Left ventricle myocardium inferior (tissue), 1 donor: ENCODE measurements around the gene ATP11A. TPM values are rescaled to one million over a fixed set of nuclear protein-coding genes. Genes with fewer than 3 reads are reported as not detected.
A peak's percentile ranks its signal among the peaks of the same experiment; 100 is the strongest.

Experiments used
- DNase-seq: peaks from one replicate; pipeline ENCODE4 v3.0.0-alpha.2; 2020
- H3K27ac ChIP-seq: fragments of 200-600 bp; replicated peaks from 2 replicates; pipeline ENCODE4 v1.8.0; 2021
- H3K27me3 ChIP-seq: fragments of 200-600 bp; 2 replicates; pipeline ENCODE4 v1.8.0; 2021; ENCODE audit warnings: low read depth
- H3K36me3 ChIP-seq: fragments of 200-600 bp; 2 replicates; pipeline ENCODE4 v1.8.0; 2021
- H3K4me1 ChIP-seq: fragments of 200-600 bp; 2 replicates; pipeline ENCODE4 v1.8.0; 2021
- H3K4me3 ChIP-seq: fragments of 200-600 bp; 2 replicates; pipeline ENCODE4 v1.8.0; 2021; ENCODE audit warnings: mild to moderate bottlenecking, moderate library complexity
- H3K9me3 ChIP-seq: fragments of 200-600 bp; replicated peaks from 2 replicates; pipeline ENCODE4 v1.8.0; 2021
- CTCF ChIP-seq: fragments of 200-600 bp; IDR thresholded peaks from 2 replicates; pipeline ENCODE4 v1.8.0; 2021; ENCODE audit warnings: antibody characterized with exemption, mild to moderate bottlenecking, borderline replicate concordance
- intact Hi-C: fragments of 100-400 bp; cut with micrococcal nuclease; formaldehyde crosslinking; loops from one replicate; pipeline ENCODE4 v1.11.0; 2022
- total RNA-seq: library from RNA; stranded (reverse); fragmentation: NEBNext Ultra II Directional; extraction: Animal tissue kit (Norgen Biotek cat#: 25700); gene quantifications from one replicate; pipeline ENCODE4 v1.2.1, GENCODE V29; 2021
- donor health status: DM: no; HTN: yes; CAD: no; lungs with severe emphysema.

Gene ATP11A
- total RNA-seq, 1 donor from 2014 or later = 106 TPM

GRCh38 chr13:112741835-112742570, 52.2 kb downstream of the ATP11A start:
- no peak overlapping the region for H3K4me3 ChIP-seq
- H3K36me3 ChIP-seq = no peaks in the 10 kb centered on the region
- H3K9me3 ChIP-seq = no peaks in the 10 kb centered on the region
- H3K27ac ChIP-seq = peak overlapping the region; percentile 88
- intact Hi-C loops = no loop called here
- no peaks in the 10 kb centered on the region for H3K27me3 ChIP-seq
- TF ChIP-seq CTCF = no peak
- H3K4me1 ChIP-seq = peaks cover 56% of the 10 kb centered on the region
- no peak for DNase-seq

- H3K4me1 ChIP-seq = peaks cover 61% of the 10 kb centered on the region
- no peaks in the 10 kb centered on the region for H3K27me3 ChIP-seq
- H3K27ac ChIP-seq = no peak overlapping the region
- H3K9me3 ChIP-seq = no peaks in the 10 kb centered on the region
- no peak for TF ChIP-seq CTCF
- no peaks in the 10 kb centered on the region for H3K36me3 ChIP-seq
- H3K4me3 ChIP-seq = no peak overlapping the region
- intact Hi-C loops = no loop called here
- no peak for DNase-seq
Observed at GRCh38 chr13:112742583-112742982, 52.7 kb downstream of the ATP11A start.

- Histone ChIP-seq H3K4me1 (peaks cover 62% of the 10 kb centered on the region), H3K36me3 (no peaks in the 10 kb centered on the region), H3K27ac (peak overlapping the region; percentile 59), H3K4me3 (no peak overlapping the region), H3K27me3 (no peaks in the 10 kb centered on the region), H3K9me3 (no peaks in the 10 kb centered on the region)
- intact Hi-C loops = no loop called here
- TF ChIP-seq CTCF = no peak
- DNase-seq = no peak
Observed at GRCh38 chr13:112743451-112744167, 53.8 kb downstream of the ATP11A start.

- no peak for DNase-seq
- no peaks in the 10 kb centered on the region for H3K27me3 ChIP-seq
- H3K4me1 ChIP-seq = peaks cover 69% of the 10 kb centered on the region
- intact Hi-C loops = no loop called here
- no peaks in the 10 kb centered on the region for H3K9me3 ChIP-seq
- peak overlapping the region; percentile 59 for H3K27ac ChIP-seq
- no peaks in the 10 kb centered on the region for H3K36me3 ChIP-seq
- no peak overlapping the region for H3K4me3 ChIP-seq
- no peak for TF ChIP-seq CTCF
Observed at GRCh38 chr13:112744168-112745021, 54.6 kb downstream of the ATP11A start.

GRCh38 chr13:112746044-112746443, 56.2 kb downstream of the ATP11A start:
- TF ChIP-seq CTCF = no peak
- no peak overlapping the region for H3K4me3 ChIP-seq
- H3K4me1 ChIP-seq = peaks cover 55% of the 10 kb centered on the region
- no peaks in the 10 kb centered on the region for H3K27me3 ChIP-seq
- H3K9me3 ChIP-seq = no peaks in the 10 kb centered on the region
- no peaks in the 10 kb centered on the region for H3K36me3 ChIP-seq
- DNase-seq = no peak
- intact Hi-C loops = no loop called here
- H3K27ac ChIP-seq = no peak overlapping the region
